Measurements from ENCODE around the gene KCTD10.

GRCh38 chr12:109432431-109432830, 44.7 kb downstream of the KCTD10 start:
- TF ChIP-seq RAD21 (IDR thresholded peaks at IDR 0.05; ENCODE audit: low read depth) (no peak), MAX (IDR thresholded peaks at IDR 0.05) (no peak), CEBPB (IDR thresholded peaks at IDR 0.05) (no peak), EP300 (IDR thresholded peaks at IDR 0.05; ENCODE audit: borderline replicate concordance) (no peak), REST (IDR thresholded peaks at IDR 0.05; ENCODE audit: low read depth) (no peak), FOXM1 (IDR thresholded peaks at IDR 0.05; ENCODE audit: borderline replicate concordance, low read depth) (no peak)

Measured in Ishikawa (cell line).